Thoracic aorta (tissue), 2 donors: ENCODE data around the gene SOSTDC1. TPM values are rescaled to one million over a fixed set of nuclear protein-coding genes. Genes with fewer than 3 reads are reported as not detected.

ENCODE experiments used
- total RNA-seq, 2 donors: library from RNA; depleted of rRNA; stranded (reverse); fragments of >200 nt; gene quantifications; one replicate each; pipeline versions ENCODE4 v1.1.0 to v1.2.3, GENCODE V29; 2016

Gene SOSTDC1
- total RNA-seq, 2 donors from 2014 or later, result 0.63 TPM; not detected in 1

Other genes with a start within 250 kb of the SOSTDC1 start
- gene CRPPA, start 44.2 kb downstream of the SOSTDC1 start, total RNA-seq, result 1 to 10 TPM; 1.4 to 2.1 TPM
- not detected for gene LRRC72, start 61.1 kb upstream of the SOSTDC1 start, total RNA-seq
- 10 to 100 TPM in 1 of 2 donors, 1 to 10 TPM in 1; 9.1 to 10.2 TPM for gene ANKMY2, start 180.0 kb upstream of the SOSTDC1 start, total RNA-seq
- gene BZW2, start 180.4 kb upstream of the SOSTDC1 start, total RNA-seq, result 10 to 100 TPM; 19.5 to 40.9 TPM